H1 (cell line): ENCODE results near the gene CTNS. TPM values are rescaled to one million over a fixed set of nuclear protein-coding genes. Genes with fewer than 3 reads are reported as not detected.

ENCODE experiments used
- CTCF ChIA-PET: fragments of 300-600 bp; sonication (Branson Sonifier 250); formaldehyde crosslinking; loops from one replicate; lab custom pipeline; 2021; ENCODE audit not compliant: partially characterized antibody; lab: Charles Lee
- POLR2A ChIA-PET: fragments of 300-600 bp; sonication (Branson Sonifier 250); formaldehyde crosslinking; loops from one replicate; lab custom pipeline; 2021; ENCODE audit warnings: inconsistent platforms; ENCODE audit not compliant: partially characterized antibody; lab: Charles Lee
- DNase-seq, 2 experiments: peaks; one replicate each; pipeline versions ENCODE4 v3.0.0 to v3.0.0-alpha.2; 2010 to 2022; ENCODE audit warnings: low spot score in 2 of 2, low read depth in 1 of 2, mixed read lengths in 1 of 2
- FAIRE-seq: peaks from 2 replicates; lab custom pipeline; 2011; peaks lifted over from hg19 to GRCh38; lab: Jason Lieb, UNC
- H2AFZ ChIP-seq: 2 replicates; pipeline ENCODE4 v1.8.1; 2012; ENCODE audit warnings: low read length, inconsistent platforms
- H2AK5ac ChIP-seq: 2 replicates; pipeline ENCODE4 v1.6.1; 2013; ENCODE audit warnings: low read depth, low read length
- H2BK120ac ChIP-seq: replicated peaks from 2 replicates; pipeline ENCODE3; 2013; ENCODE audit warnings: low read depth, low read length, inconsistent platforms
- H2BK12ac ChIP-seq: 2 replicates; pipeline ENCODE4 v1.6.1; 2013; ENCODE audit warnings: low read depth, low read length
- H2BK15ac ChIP-seq: 2 replicates; pipeline ENCODE4 v1.6.1; 2013; ENCODE audit warnings: low read length
- H2BK20ac ChIP-seq: 2 replicates; pipeline ENCODE4 v1.6.1; 2013; ENCODE audit warnings: low read length
- H2BK5ac ChIP-seq: 2 replicates; pipeline ENCODE4 v1.6.1; 2013; ENCODE audit warnings: low read depth, low read length
- H3K14ac ChIP-seq: 2 replicates; pipeline ENCODE4 v1.6.1; 2013; ENCODE audit warnings: inconsistent platforms; ENCODE audit not compliant: insufficient read length
- H3K18ac ChIP-seq: 2 replicates; pipeline ENCODE4 v1.6.1; 2013; ENCODE audit warnings: low read length; ENCODE audit errors: extremely low read depth
- H3K23ac ChIP-seq: 2 replicates; pipeline ENCODE4 v1.6.1; 2013; ENCODE audit warnings: inconsistent platforms; ENCODE audit not compliant: insufficient read length
- H3K23me2 ChIP-seq: 2 replicates; pipeline ENCODE4 v1.6.1; 2013; ENCODE audit warnings: low read depth, low read length
- H3K27ac ChIP-seq: 2 replicates; pipeline ENCODE4 v1.6.1; 2011; ENCODE audit warnings: low read depth, low read length, inconsistent platforms
- H3K27me3 ChIP-seq, 4 experiments: replicated peaks in 1 of 4; 1 replicate in 1 of 4; 2 replicates in 3 of 4; pipeline versions ENCODE4 v1.6.1 to v1.8.1; 2011 to 2013; ENCODE audit warnings: low read length in 3 of 4, mild to moderate bottlenecking in 3 of 4, inconsistent platforms in 2 of 4, mixed read lengths in 2 of 4, moderate library complexity in 1 of 4; ENCODE audit not compliant: control insufficient read depth in 3 of 4, insufficient read depth in 3 of 4; ENCODE audit errors: extremely low read depth in 1 of 4
- H3K36me3 ChIP-seq, 4 experiments: 2 replicates each; pipeline versions ENCODE4 v1.6.1 to v1.8.1; 2011 to 2013; ENCODE audit warnings: mild to moderate bottlenecking in 4 of 4, low read length in 3 of 4, moderate library complexity in 2 of 4, control low read depth in 1 of 4, inconsistent platforms in 1 of 4; ENCODE audit not compliant: insufficient read depth in 4 of 4, control insufficient read depth in 2 of 4
- H3K4ac ChIP-seq: replicated peaks from 2 replicates; pipeline ENCODE3; 2013; ENCODE audit warnings: low read length, low read depth, mixed read lengths, inconsistent platforms; ENCODE audit not compliant: insufficient read length
- H3K4me1 ChIP-seq, 4 experiments: replicated peaks in 1 of 4; 1 replicate in 1 of 4; 2 replicates in 3 of 4; pipeline versions ENCODE4 v1.6.1 to v1.8.1; 2011 to 2013; ENCODE audit warnings: low read length in 3 of 4, inconsistent platforms in 2 of 4, mixed read lengths in 1 of 4; ENCODE audit not compliant: insufficient read depth in 4 of 4, control insufficient read depth in 3 of 4
- H3K4me2 ChIP-seq, 2 experiments: 2 replicates each; pipeline versions ENCODE4 v1.6.1 to v1.8.1; 2011 to 2013; ENCODE audit warnings: low read depth in 2 of 2, low read length in 2 of 2, control low read depth in 1 of 2, inconsistent platforms in 1 of 2, mild to moderate bottlenecking in 1 of 2; ENCODE audit not compliant: insufficient read depth in 1 of 2
- H3K4me3 ChIP-seq, 4 experiments: fragments of 200-600, 300-600 bp in 1 of 4; sonication (generic), shearing (Covaris generic), sonication (Bioruptor Twin) in 1 of 4; 2 replicates each; pipeline versions ENCODE4 v1.5.1 to v1.8.1; 2011 to 2016; ENCODE audit warnings: low read length in 4 of 4, low read depth in 3 of 4, control low read depth in 2 of 4, inconsistent platforms in 2 of 4, mild to moderate bottlenecking in 2 of 4, mixed read lengths in 1 of 4, moderate library complexity in 1 of 4; ENCODE audit not compliant: insufficient read depth in 2 of 4; ENCODE audit errors: extremely low read depth in 1 of 4
- H3K56ac ChIP-seq: replicated peaks from 2 replicates; pipeline ENCODE3; 2013; ENCODE audit warnings: low read depth, mild to moderate bottlenecking, mixed read lengths, low read length, inconsistent platforms; ENCODE audit not compliant: insufficient read length
- H3K79me1 ChIP-seq: 2 replicates; pipeline ENCODE4 v1.6.1; 2013; ENCODE audit warnings: low read depth, low read length, control low read depth
- H3K79me2 ChIP-seq, 2 experiments: 2 replicates each; pipeline versions ENCODE4 v1.6.1 to v1.8.1; 2012 to 2013; ENCODE audit warnings: low read length in 2 of 2, mild to moderate bottlenecking in 2 of 2, inconsistent platforms in 1 of 2; ENCODE audit not compliant: insufficient read depth in 2 of 2, control insufficient read depth in 1 of 2
- H3K9ac ChIP-seq, 4 experiments: replicated peaks in 1 of 4; 1 replicate in 1 of 4; 2 replicates in 3 of 4; pipeline versions ENCODE4 v1.6.1 to v1.8.1; 2011 to 2013; ENCODE audit warnings: low read depth in 3 of 4, low read length in 3 of 4, control low read depth in 2 of 4, mild to moderate bottlenecking in 2 of 4, moderate library complexity in 2 of 4, inconsistent platforms in 1 of 4; ENCODE audit errors: extremely low read depth in 1 of 4
- H3K9me3 ChIP-seq, 2 experiments: 2 replicates each; pipeline versions ENCODE4 v1.6.1 to v1.8.1; 2012 to 2013; ENCODE audit warnings: mild to moderate bottlenecking in 2 of 2, moderate library complexity in 2 of 2, control low read depth in 1 of 2, inconsistent platforms in 1 of 2, low read depth in 1 of 2, low read length in 1 of 2, mixed read lengths in 1 of 2; ENCODE audit not compliant: insufficient read depth in 2 of 2
- H4K20me1 ChIP-seq, 2 experiments: replicated peaks in 1 of 2; 2 replicates each; pipeline versions ENCODE3 to v1.8.1; 2011 to 2013; ENCODE audit warnings: inconsistent platforms in 2 of 2, low read length in 2 of 2, mild to moderate bottlenecking in 1 of 2; ENCODE audit not compliant: insufficient read depth in 2 of 2, control insufficient read depth in 1 of 2
- H4K5ac ChIP-seq: 2 replicates; pipeline ENCODE4 v1.6.1; 2013; ENCODE audit warnings: low read length, low read depth, mixed read lengths, inconsistent platforms; ENCODE audit not compliant: insufficient read length
- H4K8ac ChIP-seq: 2 replicates; pipeline ENCODE4 v1.8.0; 2013; ENCODE audit warnings: mild to moderate bottlenecking, moderate library complexity, low read length, inconsistent platforms; ENCODE audit not compliant: insufficient read depth; ENCODE audit errors: extremely low read depth
- H4K91ac ChIP-seq: replicated peaks from 2 replicates; pipeline ENCODE3; 2013; ENCODE audit warnings: low read length, mixed read lengths, inconsistent platforms; ENCODE audit not compliant: insufficient read length
- CBX5 ChIP-seq: fragments of 300-800, 300-1000 bp; sonication (generic); IDR thresholded peaks from 2 replicates; pipeline ENCODE4 v1.7.1; 2016; ENCODE audit warnings: antibody characterized with exemption, low read length, low read depth
- CREB1 ChIP-seq: IDR thresholded peaks from 2 replicates; pipeline ENCODE4 v1.6.1; 2012; ENCODE audit warnings: inconsistent platforms
- EGR1 ChIP-seq: IDR thresholded peaks from 2 replicates; pipeline ENCODE4 v1.6.1; 2011; ENCODE audit warnings: low read depth, low read length, borderline replicate concordance
- EZH2 ChIP-seq: fragments of 200-600 bp; sonication (generic); IDR thresholded peaks from 2 replicates; pipeline ENCODE4 v1.7.1; 2012; ENCODE audit warnings: low read depth, mild to moderate bottlenecking, moderate library complexity, low read length, inconsistent platforms; ENCODE audit not compliant: severe bottlenecking
- GTF2F1 ChIP-seq: IDR thresholded peaks from 2 replicates; pipeline ENCODE4 v1.6.1; 2012; ENCODE audit warnings: low read depth, low read length, improper control_type of control experiment, borderline replicate concordance
- HDAC6 ChIP-seq: IDR thresholded peaks from one replicate; pipeline ENCODE4 v1.7.1; 2012; ENCODE audit warnings: low read depth, mild to moderate bottlenecking, inconsistent platforms, low read length, moderate library complexity
- JUND ChIP-seq: IDR thresholded peaks from 2 replicates; pipeline ENCODE4 v1.6.1; 2011; ENCODE audit warnings: mild to moderate bottlenecking, improper control_type of control experiment, low read length
- POLR2A ChIP-seq, 2 experiments: IDR thresholded peaks; 1 replicate in 1 of 2; 2 replicates in 1 of 2; pipeline ENCODE4 v1.6.1; 2011; ENCODE audit warnings: low read depth in 2 of 2, low read length in 2 of 2, mild to moderate bottlenecking in 2 of 2; ENCODE audit errors: control extremely low read depth in 1 of 2
- RXRA ChIP-seq: IDR thresholded peaks from 2 replicates; pipeline ENCODE4 v1.6.1; 2011; ENCODE audit warnings: low read depth, mild to moderate bottlenecking, low read length, moderate library complexity; ENCODE audit not compliant: insufficient read depth
- SIRT6 ChIP-seq: IDR thresholded peaks from one replicate; pipeline ENCODE4 v1.7.1; 2012; ENCODE audit warnings: low read length, inconsistent platforms
- SP2 ChIP-seq: IDR thresholded peaks from 2 replicates; pipeline ENCODE4 v1.6.1; 2012; ENCODE audit warnings: mild to moderate bottlenecking, low read length, inconsistent platforms
- SUZ12 ChIP-seq: fragments of 200-600 bp; sonication (generic); IDR thresholded peaks from 2 replicates; pipeline ENCODE4 v1.6.1; 2012; ENCODE audit warnings: mild to moderate bottlenecking, inconsistent platforms, low read length, moderate library complexity, mixed read lengths
- YY1 ChIP-seq: IDR thresholded peaks from 2 replicates; pipeline ENCODE4 v1.6.1; 2011; ENCODE audit warnings: low read depth, mild to moderate bottlenecking, low read length
- WGBS, 2 experiments: shearing (Covaris generic) in 1 of 2; methylation state at CpG; one replicate each; pipeline versions ENCODE4 v1.1.6 to v1.1.7; 2013 to 2015; ENCODE audit warnings: low lambda C conversion rate in 2 of 2, mixed read lengths in 2 of 2, inconsistent platforms in 1 of 2, low coverage in 1 of 2, missing lambda C conversion rate in 1 of 2; ENCODE audit not compliant: insufficient replicate concordance in 2 of 2, insufficient coverage in 1 of 2, insufficient read length in 1 of 2; ENCODE audit errors: extremely low coverage in 1 of 2, missing lambda C conversion rate in 1 of 2; 5-methylcytosine and 5-hydroxymethylcytosine counted together
- polyA plus RNA-seq, 7 experiments: library from polyadenylated mRNA; depleted of rRNA in 3 of 7; stranded (reverse) in 5 of 7; unstranded in 2 of 7; fragments of >200 nt in 5 of 7; fragments of 200-250 nt in 2 of 7; gene quantifications; 1 replicate in 5 of 7; 2 replicates in 1 of 7; 4 replicates in 1 of 7; pipeline versions ENCODE4 v1.2.1 to v1.2.3, GENCODE V29; 2011 to 2013; ENCODE audit warnings: missing spikeins in 2 of 7, mixed read lengths in 2 of 7
- total RNA-seq: library from RNA; stranded (reverse); fragmentation: NEBNext Ultra II Directional; extraction: Animal tissue kit (Norgen Biotek cat#: 25700); gene quantifications from 2 replicates; pipeline ENCODE4 v1.2.1, GENCODE V29; 2021
- TF ChIP-seq, protein P1 (sequence below): IDR thresholded peaks from 2 replicates; pipeline ENCODE4 v1.6.1; 2011; ENCODE audit warnings: low read length, improper control_type of control experiment

Gene CTNS
- total and polyA plus RNA-seq, 2 of the 8 experiments (the other 6 are each of a cell fraction or from before 2014, with no cell fraction given) = 11.6 to 12.9 TPM

DNA sequence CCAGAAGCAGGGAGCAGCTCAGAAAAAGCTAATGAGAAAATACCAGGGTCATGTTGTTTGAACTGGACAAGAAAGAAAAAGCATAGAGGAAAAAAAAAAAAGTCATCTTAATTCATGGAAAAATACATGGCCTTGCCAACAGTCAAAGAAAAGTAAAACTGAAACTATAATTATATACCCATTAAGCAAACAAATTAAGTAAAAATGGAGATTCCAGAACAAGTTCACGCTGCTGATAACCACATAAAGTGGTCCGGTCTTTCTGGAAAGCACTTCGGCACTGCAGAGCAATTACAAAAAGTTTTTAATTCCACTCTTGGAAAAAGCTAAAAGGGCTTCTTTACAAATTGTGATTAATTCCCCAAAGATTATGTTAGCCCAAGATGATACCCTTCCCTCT, 71.8 kb downstream of the CTNS start:
- Histone ChIP-seq H2BK5ac (no peak overlapping the region), H3K56ac (no peak overlapping the region), H4K8ac (no peak overlapping the region), H3K4me2 (no peak overlapping the region), H2BK12ac (no peak overlapping the region), H3K9me3 (no peaks in the 10 kb centered on the region), H3K27ac (no peak overlapping the region), H3K18ac (no peak overlapping the region), H3K4me1 (no peaks in the 10 kb centered on the region), H3K79me2 (no peaks in the 10 kb centered on the region), H3K14ac (no peak overlapping the region), H3K23ac (no peak overlapping the region), H3K79me1 (no peaks in the 10 kb centered on the region), H4K91ac (no peak overlapping the region), H4K20me1 (no peaks in the 10 kb centered on the region), H2BK20ac (no peak overlapping the region), H3K4me3 (no peak overlapping the region), H2AFZ (no peak overlapping the region), H2BK15ac (no peak overlapping the region), H4K5ac (no peak overlapping the region), H2AK5ac (no peak overlapping the region), H3K36me3 (peaks cover 0 to 6% (median 0%) of the 10 kb centered on the region in 4 experiments; a peak in 1 of 8 replicates), H3K27me3 (no peaks in the 10 kb centered on the region), H3K4ac (no peak overlapping the region), H3K9ac (no peak overlapping the region), H2BK120ac (no peak overlapping the region), H3K23me2 (no peaks in the 10 kb centered on the region)
- ChIA-PET CTCF (interaction anchor here (1.4 to 2.1 kb wide), 3 partner anchors 15 to 64 kb away, joined by 3 to 10 read pairs (median 10); partner anchors contain the start of gene HASPIN), POLR2A (interaction anchor here (1.0 to 1.4 kb wide), 2 partner anchors 8 to 15 kb away, joined by 3 to 5 read pairs; partner anchors contain the start of gene HASPIN)
- WGBS, 2 experiments = 100% methylated on average over 3 of the region's 3 CpGs; no CpG with 5 or more reads in 1 of the 2 experiments
- DNase-seq (no peak), FAIRE-seq (no peak)
- TF ChIP-seq SIRT6 = no peak
- TF ChIP-seq EZH2 = no peak
- no peak for TF ChIP-seq YY1
- TF ChIP-seq SUZ12 = no peak
- TF ChIP-seq POLR2A (IDR thresholded peaks at IDR 0.05; ENCODE audit: control extremely low read depth in 1 of 2, low read depth in 2 of 2, low read length in 2 of 2) = no peak
- TF ChIP-seq CREB1 = no peak
- TF ChIP-seq SP2 = no peak
- no peak for TF ChIP-seq RXRA
- no peak for TF ChIP-seq HDAC6
- TF ChIP-seq JUND = no peak
- TF ChIP-seq EGR1 = no peak
- no peak for TF ChIP-seq CBX5
- TF ChIP-seq, protein P1, sequence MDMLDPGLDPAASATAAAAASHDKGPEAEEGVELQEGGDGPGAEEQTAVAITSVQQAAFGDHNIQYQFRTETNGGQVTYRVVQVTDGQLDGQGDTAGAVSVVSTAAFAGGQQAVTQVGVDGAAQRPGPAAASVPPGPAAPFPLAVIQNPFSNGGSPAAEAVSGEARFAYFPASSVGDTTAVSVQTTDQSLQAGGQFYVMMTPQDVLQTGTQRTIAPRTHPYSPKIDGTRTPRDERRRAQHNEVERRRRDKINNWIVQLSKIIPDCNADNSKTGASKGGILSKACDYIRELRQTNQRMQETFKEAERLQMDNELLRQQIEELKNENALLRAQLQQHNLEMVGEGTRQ = no peak
- no peak for TF ChIP-seq GTF2F1
